ENCODE results near the gene CDCA4. TPM values are rescaled to one million over a fixed set of nuclear protein-coding genes. Genes with fewer than 3 reads are reported as not detected.

CDCA4 gene
- 43.2 TPM for polyA plus RNA-seq (2012; ENCODE audit: insufficient read depth, insufficient read length, low read depth)

DNA sequence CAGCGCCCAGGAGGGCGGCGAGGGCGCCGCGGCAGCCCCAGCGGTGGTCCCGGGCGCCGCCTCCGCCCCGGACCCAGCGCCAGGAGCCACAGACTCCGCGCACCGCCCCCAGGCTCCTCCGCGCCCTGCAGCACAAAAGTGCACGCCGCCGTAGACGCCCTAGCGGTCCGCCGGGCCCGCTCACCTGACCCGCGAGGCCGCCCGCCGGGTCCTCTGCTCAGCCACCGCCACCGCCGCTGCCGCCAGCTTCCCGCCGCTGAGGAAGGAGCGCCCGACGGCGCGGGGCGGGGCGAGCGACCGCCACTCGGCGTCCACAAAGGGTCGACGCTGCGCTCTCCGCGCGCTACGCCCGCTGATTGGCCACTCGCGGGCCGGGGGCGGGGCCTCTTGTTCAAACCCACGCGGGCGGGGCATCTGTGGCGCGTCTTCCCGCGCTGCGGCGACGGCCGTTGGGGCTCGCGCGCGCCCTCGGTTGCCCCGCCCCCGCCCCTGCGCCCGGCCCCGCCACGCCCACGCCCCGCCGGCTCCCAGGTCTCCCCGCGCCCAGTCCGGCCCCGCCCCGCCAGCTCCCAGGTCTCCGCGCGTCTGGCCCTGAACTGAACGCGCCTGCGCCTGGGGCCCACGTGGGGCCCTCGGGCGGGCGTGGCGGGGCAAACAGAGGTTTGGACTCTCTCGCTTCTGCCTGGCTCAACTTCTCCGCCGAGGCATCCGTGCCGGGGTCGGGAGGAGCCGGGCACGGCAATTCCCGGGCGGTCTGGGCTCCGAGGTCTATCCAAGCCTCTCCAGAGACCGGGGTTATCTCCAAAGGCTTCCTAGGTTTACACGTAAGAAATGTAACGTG is at the start of gene CDCA4:
CDCA4 (minus strand) TSS at position 269 of the 841 bp plus-strand sequence. CDS start 9,154 bp downstream, outside the sequence.
- DNase-seq, result peak; percentile 99
- peaks cover 10% of the 10 kb centered on the region for H3K4me1 ChIP-seq
- H3K4me3 ChIP-seq (ENCODE audit: low read depth, low read length), result peak within 1 kb of the TSS; percentile 90

DNA sequence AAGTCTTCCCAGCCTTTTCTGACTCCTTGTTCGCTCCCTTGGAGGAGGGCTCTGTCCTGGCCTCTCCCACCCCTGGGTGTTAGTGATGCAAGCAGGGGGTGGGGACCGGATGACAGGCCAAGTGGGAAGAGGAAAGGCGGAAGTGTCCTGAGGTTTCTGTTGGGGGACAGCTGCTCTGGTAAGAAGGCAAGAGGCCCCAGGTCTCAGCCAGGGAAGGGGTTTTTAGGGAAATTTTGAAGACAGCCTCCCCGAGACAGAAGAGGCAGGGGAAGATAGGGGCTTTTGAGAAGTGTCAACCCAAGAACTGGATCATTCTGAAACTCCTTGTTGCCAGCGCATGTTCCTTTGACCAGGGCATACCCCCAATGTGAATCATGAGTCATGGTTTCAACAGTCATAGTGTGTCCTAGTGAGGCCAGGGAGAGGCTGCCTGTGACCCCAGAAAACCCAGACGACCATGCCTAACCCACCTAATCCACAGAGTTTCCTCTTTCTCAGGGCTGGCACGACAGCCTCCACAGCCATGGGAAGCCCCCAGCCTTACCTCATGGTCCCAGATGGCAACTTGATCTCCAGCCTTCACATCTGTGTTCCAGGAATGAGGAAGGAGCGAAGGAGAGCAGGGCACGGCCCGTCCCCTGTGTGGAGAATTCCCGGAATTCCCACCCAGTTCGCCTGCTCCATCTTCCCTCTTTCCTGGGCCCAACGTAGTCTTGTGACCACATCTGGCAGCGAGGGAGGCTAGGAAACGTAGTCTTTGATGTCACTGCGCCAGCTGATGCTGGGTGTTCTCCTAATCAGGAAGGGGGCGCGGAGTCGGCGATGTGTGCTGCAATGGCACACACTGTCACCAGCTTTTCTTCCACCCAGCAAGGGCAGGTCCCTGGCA is 49.2 kb upstream of the CDCA4 start:
- no peaks in the 10 kb centered on the region for H3K4me1 ChIP-seq
- H3K36me3 ChIP-seq, result no peaks in the 10 kb centered on the region
- H3K9me3 ChIP-seq, result no peaks in the 10 kb centered on the region
- no peak for DNase-seq
- H3K27me3 ChIP-seq, result no peaks in the 10 kb centered on the region; the same call in 1 of the 2 replicates
- TF ChIP-seq, protein P1, sequence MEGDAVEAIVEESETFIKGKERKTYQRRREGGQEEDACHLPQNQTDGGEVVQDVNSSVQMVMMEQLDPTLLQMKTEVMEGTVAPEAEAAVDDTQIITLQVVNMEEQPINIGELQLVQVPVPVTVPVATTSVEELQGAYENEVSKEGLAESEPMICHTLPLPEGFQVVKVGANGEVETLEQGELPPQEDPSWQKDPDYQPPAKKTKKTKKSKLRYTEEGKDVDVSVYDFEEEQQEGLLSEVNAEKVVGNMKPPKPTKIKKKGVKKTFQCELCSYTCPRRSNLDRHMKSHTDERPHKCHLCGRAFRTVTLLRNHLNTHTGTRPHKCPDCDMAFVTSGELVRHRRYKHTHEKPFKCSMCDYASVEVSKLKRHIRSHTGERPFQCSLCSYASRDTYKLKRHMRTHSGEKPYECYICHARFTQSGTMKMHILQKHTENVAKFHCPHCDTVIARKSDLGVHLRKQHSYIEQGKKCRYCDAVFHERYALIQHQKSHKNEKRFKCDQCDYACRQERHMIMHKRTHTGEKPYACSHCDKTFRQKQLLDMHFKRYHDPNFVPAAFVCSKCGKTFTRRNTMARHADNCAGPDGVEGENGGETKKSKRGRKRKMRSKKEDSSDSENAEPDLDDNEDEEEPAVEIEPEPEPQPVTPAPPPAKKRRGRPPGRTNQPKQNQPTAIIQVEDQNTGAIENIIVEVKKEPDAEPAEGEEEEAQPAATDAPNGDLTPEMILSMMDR (IDR thresholded peaks at IDR 0.05; ENCODE audit: low read depth, low read length), result no peak
- H3K4me3 ChIP-seq (ENCODE audit: low read depth, low read length), result no peak overlapping the region

More for the DNA sequence above, at the start of gene CDCA4:
- peaks cover 22% of the 10 kb centered on the region for H3K36me3 ChIP-seq
- TF ChIP-seq, protein P1 (IDR thresholded peaks at IDR 0.05; ENCODE audit: low read depth, low read length), result no peak
- no peaks in the 10 kb centered on the region for H3K9me3 ChIP-seq
- H3K27me3 ChIP-seq, result no peaks in the 10 kb centered on the region

DNA sequence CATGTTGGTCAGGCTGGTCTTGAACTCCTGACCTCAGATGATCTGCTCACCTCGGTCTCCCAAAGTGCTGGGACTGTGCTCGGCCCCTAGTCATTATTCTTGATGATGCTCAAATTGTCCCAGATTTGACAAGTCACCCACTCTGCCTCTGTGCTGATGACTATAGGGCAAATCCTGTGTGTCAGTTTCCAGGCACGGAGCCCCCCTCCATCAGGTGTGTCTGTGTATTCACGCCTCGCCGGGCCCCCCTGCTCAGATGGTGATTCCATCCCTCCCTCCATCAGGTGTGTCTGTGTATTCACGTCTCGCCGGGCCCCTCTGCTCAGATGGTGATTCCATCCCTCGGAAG is 48.6 kb upstream of the CDCA4 start:
- TF ChIP-seq, protein P1 (IDR thresholded peaks at IDR 0.05; ENCODE audit: low read depth, low read length), result no peak
- no peak overlapping the region for H3K4me3 ChIP-seq (ENCODE audit: low read depth, low read length)
- no peaks in the 10 kb centered on the region; the same call in 1 of the 2 replicates for H3K27me3 ChIP-seq
- no peaks in the 10 kb centered on the region for H3K36me3 ChIP-seq
- no peaks in the 10 kb centered on the region for H3K9me3 ChIP-seq
- no peak for DNase-seq
- H3K4me1 ChIP-seq, result no peaks in the 10 kb centered on the region

DNA sequence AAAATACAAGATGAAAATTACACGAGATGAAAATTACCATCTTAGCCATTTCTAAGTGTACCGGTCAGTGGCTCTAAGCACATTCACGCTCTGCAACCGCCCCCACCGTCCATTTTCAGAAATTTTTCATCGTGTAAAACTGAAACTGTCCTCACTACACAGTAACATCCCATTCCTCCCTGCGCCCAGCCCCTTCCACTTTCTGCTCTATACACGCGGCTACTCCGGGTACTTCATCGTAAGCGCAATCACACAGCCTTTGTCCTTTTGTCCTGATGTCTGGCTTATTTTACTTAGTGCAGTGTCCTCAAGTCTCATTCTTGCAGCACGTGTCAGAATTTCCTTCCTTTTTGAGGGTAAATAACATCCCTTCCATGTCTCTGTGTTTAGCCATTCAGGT is 47.9 kb upstream of the CDCA4 start:
- H3K4me1 ChIP-seq, result no peaks in the 10 kb centered on the region
- H3K36me3 ChIP-seq, result no peaks in the 10 kb centered on the region
- TF ChIP-seq, protein P1 (IDR thresholded peaks at IDR 0.05; ENCODE audit: low read depth, low read length), result no peak
- DNase-seq, result no peak
- no peak overlapping the region for H3K4me3 ChIP-seq (ENCODE audit: low read depth, low read length)
- H3K27me3 ChIP-seq, result no peaks in the 10 kb centered on the region; the same call in 1 of the 2 replicates
- no peaks in the 10 kb centered on the region for H3K9me3 ChIP-seq

DNA sequence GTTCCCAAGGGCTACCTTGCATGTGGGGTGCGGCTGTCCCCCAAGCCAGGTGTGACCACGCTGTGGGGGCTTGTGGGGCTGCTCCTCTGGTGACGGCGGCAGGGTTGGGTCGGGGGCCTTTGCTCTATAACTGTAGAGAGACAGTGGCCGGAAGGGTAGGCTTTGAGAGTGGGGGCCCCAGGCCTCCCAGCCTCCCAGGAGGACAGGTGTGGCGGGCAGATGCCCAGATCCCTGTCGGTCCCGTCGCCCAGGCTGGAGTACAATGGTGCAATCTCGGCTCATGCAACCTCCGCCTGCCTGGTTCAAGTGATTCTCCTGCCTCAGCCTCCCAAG is 47.1 kb upstream of the CDCA4 start:
- no peaks in the 10 kb centered on the region for H3K4me1 ChIP-seq
- no peaks in the 10 kb centered on the region for H3K36me3 ChIP-seq
- DNase-seq, result no peak
- H3K9me3 ChIP-seq, result no peaks in the 10 kb centered on the region
- no peak overlapping the region for H3K4me3 ChIP-seq (ENCODE audit: low read depth, low read length)
- TF ChIP-seq, protein P1 (IDR thresholded peaks at IDR 0.05; ENCODE audit: low read depth, low read length), result no peak
- no peaks in the 10 kb centered on the region; the same call in 1 of the 2 replicates for H3K27me3 ChIP-seq

All from BE2C (cell line).